GM19324 (cell line): ENCODE data around the gene PIGK.

Source experiments
- ATAC-seq: cut with Tn5 transposase; IDR thresholded peaks from one replicate; pipeline ENCODE4 v1.9.1; 2021; ENCODE audit warnings: mild to moderate bottlenecking, moderate library complexity; ENCODE audit not compliant: unreplicated experiment, low FRiP score

PIGK gene

DNA sequence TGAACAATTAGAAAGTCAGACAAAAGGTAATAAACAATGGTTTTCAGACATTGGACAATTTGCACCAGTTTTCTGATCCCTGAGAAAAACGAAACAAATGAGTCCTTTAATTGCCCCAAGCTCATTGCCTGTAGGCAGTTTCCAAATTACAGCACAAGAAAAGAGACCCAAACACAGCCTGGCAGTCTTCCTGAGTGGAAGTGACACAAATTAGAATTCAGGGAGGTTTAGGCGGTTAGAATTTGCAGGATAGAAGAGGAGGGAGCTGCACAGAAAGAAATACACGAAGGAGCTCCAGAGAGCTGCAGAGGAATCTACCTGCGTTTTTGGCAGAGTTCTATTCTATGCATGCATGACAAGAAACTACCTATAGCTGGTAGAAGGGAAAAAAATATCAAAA is 115.7 kb downstream of the PIGK start:
- no peak for ATAC-seq

- no peak for ATAC-seq
These were observed 118.4 kb downstream of the PIGK start for GRCh38 chr1:77100875-77101274.

GRCh38 chr1:77096496-77097255 is 122.6 kb downstream of the PIGK start:
- ATAC-seq = no peak

DNA sequence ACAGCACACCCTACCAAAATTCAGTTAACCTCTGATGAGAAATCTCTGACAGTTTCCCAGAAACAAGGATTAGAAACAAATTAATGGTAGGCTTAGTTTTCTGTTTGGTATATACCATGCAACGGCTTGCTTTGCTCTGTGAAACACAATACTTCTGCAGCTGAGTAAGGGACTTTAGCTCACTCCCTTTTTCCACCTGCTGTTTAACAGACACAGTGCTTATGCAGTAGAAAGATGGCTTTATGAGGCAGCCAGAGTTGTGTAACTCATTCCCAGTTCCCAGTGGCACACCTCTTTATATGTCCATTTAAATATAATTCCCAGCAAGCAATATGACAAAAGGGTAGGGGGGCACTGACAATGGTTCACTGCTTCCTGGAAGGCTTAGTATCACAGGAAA is 124.0 kb downstream of the PIGK start:
- no peak for ATAC-seq

- no peak for ATAC-seq
These were observed 129.5 kb downstream of the PIGK start for GRCh38 chr1:77089756-77090155.

GRCh38 chr1:77085109-77085508 is 134.1 kb downstream of the PIGK start:
- no peak for ATAC-seq

- no peak for ATAC-seq
These were observed 134.8 kb downstream of the PIGK start for GRCh38 chr1:77084457-77084856.

DNA sequence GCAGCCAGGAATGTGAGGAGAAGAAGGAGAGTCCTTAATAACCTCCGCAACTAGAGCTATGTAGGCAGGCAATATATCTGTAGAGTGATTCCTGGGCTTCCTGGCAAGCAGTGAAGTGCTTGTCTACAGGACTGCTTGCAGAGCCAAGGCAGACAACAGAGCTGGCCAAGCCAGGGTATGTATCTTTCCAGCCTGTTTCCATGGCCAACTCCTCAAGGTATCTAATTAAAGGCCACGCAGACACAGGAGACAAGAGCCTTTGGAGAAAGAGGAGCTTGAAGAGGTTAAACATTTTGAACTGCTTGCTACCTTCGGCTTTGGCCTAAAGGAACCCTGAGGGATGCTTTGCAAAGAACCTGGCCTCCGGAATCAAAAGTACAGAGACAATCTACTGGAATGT is 137.4 kb downstream of the PIGK start:
- ATAC-seq = no peak

- ATAC-seq = no peak
These were observed 142.5 kb downstream of the PIGK start for GRCh38 chr1:77076759-77077158.

DNA sequence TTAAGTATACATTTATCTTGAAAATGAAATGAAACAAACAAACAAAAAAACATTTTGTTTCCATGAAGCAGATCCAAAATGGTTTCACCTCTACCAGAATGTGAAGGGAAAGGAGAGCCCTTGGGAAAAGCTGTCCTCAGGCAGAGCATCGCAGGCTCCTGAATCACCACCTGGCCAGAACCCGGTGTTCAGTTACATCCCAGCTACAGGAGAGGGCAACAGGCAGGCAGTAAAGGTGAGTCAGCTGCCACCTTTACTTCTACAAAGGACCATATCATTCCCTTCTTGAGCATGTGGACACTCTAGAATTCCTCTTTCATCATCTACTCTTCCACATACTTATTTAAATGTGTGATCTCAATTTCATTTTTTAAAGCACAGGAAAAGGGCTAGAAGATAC is 151.2 kb downstream of the PIGK start:
- ATAC-seq = no peak

GRCh38 chr1:77065693-77066342 is 153.4 kb downstream of the PIGK start:
- ATAC-seq = no peak

- ATAC-seq = no peak
These were observed 155.0 kb downstream of the PIGK start for GRCh38 chr1:77064246-77064645.

DNA sequence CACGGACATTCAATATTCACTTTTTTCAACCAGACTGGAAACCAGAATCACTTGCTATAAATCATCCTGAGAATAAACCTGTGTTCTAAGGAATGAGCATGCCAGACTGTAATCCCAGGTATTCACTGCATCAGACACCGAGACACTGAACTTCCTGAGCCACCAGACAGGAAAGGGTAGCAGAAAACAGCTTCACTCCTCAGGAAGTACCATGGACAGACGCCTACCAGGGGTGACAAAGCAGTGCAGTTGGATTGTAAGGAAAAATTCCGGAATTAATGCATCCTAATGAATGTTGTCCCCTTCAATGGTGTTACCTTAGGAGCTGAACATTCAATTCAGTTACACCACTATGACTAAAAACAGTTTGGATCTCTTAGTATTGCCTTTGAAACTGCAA is 156.1 kb downstream of the PIGK start:
- ATAC-seq = no peak

- ATAC-seq = no peak
These were observed 158.1 kb downstream of the PIGK start for GRCh38 chr1:77061162-77061561.

- no peak for ATAC-seq
These were observed 159.2 kb downstream of the PIGK start for GRCh38 chr1:77060000-77060399.

GRCh38 chr1:77057994-77058585 is 161.1 kb downstream of the PIGK start:
- no peak for ATAC-seq

DNA sequence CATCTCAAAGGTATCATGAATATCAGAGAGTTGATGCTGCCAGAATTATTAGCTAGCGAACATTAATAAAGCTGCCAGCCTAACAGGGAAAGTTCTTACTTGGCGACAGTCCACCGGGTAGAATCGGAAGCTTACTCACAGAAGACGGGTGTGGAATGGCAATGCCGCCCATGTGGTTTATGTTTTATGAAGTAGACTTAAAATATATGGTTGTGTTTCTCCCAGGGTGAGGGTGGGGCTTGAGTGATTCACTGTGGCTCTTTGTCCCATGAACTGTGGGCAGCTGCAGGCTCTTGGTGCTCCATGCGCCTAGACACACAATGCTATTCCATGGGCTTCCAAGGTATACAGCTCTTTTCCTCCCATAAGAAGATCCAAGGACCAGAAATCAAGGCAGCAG is 162.7 kb downstream of the PIGK start:
- no peak for ATAC-seq

DNA sequence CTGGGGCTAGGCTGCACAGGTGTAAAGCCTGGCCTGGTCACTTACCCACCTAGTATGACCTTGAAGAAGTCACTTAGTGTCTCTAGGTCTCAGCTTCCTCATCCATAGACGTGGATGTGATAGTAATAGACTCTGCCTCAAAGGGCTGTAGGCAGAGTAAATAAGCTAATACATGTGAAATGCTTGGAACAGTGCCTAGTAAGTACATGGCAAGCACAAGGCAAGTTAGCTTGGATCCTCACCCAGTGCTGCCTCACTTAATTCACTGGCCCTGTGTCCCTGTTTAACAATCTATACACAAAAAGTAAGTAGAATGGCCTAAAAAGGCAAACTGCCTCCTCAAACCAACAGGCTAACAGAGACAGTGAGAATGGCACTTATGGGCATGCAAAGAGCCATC is 167.8 kb downstream of the PIGK start:
- no peak for ATAC-seq

- no peak for ATAC-seq
These were observed 170.6 kb downstream of the PIGK start for GRCh38 chr1:77048615-77049005.

GRCh38 chr1:77047978-77048614 is 171.1 kb downstream of the PIGK start:
- no peak for ATAC-seq

GRCh38 chr1:77047575-77047974 is 171.7 kb downstream of the PIGK start:
- no peak for ATAC-seq
